ENCODE measurements around the gene TCP11X2. TPM values are rescaled to one million over a fixed set of nuclear protein-coding genes. Genes with fewer than 3 reads are reported as not detected.
"Not testable (repeated sequence)": the region's sequence is repeated elsewhere in the genome, so short reads cannot be mapped to it uniquely, and the experiment has no call there.

TCP11X2 gene
- total RNA-seq = not detected in 2 replicates

DNA sequence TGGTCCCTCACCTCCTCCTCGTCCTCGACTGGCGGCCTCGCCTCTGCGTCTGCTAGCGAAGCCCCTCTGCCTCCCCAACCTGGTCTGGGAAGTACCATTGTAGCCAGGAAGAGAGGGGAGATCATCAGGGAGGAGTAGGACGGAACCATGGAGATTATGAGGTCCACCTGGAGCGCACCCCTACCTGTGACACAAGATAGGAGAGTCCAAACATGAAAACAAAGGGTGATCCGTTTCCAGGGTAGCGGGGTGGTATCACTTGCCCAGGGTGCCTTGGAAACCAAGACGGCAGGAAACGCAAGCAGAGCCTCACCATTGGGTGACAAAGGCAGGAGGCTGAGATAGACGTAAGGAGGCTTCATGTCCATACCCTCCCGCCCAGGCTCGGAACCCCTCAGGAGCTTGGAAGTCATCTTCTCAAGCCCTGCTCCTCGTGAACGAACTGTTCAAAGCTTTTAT lies at the start of gene TCP11X2:
Gene TCP11X2 (minus strand): TSS at position 51 of the 459 bp plus-strand sequence.
- not testable (repeated sequence) for DNase-seq (ENCODE audit: low read depth); H3K4me3 ChIP-seq (ENCODE audit: low read depth, low read length)

- peak; percentile 8 for DNase-seq (ENCODE audit: low read depth)
- TF ChIP-seq, protein P1, sequence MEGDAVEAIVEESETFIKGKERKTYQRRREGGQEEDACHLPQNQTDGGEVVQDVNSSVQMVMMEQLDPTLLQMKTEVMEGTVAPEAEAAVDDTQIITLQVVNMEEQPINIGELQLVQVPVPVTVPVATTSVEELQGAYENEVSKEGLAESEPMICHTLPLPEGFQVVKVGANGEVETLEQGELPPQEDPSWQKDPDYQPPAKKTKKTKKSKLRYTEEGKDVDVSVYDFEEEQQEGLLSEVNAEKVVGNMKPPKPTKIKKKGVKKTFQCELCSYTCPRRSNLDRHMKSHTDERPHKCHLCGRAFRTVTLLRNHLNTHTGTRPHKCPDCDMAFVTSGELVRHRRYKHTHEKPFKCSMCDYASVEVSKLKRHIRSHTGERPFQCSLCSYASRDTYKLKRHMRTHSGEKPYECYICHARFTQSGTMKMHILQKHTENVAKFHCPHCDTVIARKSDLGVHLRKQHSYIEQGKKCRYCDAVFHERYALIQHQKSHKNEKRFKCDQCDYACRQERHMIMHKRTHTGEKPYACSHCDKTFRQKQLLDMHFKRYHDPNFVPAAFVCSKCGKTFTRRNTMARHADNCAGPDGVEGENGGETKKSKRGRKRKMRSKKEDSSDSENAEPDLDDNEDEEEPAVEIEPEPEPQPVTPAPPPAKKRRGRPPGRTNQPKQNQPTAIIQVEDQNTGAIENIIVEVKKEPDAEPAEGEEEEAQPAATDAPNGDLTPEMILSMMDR (IDR thresholded peaks at IDR 0.05; ENCODE audit: insufficient read depth, low read depth, low read length) = no peak
- H3K4me3 ChIP-seq (ENCODE audit: low read depth, low read length) = no peak overlapping the region
Measured at GRCh38 chrX:102517326-102517725, 45.7 kb upstream of the TCP11X2 start.

DNA sequence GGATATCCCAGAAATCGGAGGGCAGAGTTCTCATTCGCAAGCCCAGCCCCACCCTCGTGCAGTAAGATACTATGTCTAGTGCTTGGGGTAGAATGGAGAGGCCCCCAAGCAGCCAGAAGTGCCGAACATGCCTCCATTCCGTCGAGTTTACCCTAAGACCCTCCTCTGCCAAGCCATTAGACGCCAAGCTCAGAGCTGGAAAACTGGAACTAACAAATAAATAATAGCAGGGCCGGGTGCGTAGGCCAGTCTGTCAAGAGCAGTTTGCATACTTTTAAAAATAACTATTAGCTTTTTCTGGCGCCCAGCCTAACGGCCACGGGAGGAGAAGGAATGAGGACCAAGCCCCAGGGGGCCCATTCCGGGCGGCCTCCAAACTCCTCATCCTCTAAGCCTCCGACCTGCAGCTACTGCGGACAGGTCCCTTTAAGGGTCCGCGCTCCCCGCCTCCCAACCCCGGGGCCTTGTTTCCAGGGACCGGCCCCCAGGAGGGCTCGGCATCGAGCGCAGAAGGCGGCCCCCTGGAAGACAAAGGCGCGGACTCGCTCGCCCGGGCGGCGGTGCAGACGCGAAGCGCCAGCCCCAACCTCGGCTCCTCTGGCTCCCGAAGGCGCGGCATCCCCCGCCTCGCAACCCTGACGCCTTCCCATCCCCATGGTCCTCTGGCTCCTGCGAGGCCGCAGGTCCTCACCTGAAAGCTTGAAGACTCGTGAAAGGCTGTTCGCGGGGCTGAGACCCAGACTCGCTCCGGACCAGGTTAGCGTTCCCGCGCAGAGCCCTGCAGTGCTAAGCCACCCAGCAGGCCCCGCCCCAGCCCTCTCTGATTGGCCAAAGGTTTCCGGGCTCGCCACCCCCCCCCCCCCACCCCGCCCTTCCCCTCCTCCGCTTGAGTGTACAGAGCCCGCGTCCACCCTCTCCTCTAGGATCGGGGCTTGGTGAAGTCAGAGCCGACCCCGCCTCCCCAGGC lies 44.6 kb upstream of the TCP11X2 start, which contains the start of gene TMSB15A:
Gene TMSB15A (minus strand): TSS at position 765 of the 967 bp plus-strand sequence.
- peak; percentile 19 for DNase-seq (ENCODE audit: low read depth)
- H3K4me3 ChIP-seq (ENCODE audit: low read depth, low read length) = peak within 1 kb of the TSS; percentile 51
- TF ChIP-seq, protein P1 (IDR thresholded peaks at IDR 0.05; ENCODE audit: insufficient read depth, low read depth, low read length) = no peak

DNA sequence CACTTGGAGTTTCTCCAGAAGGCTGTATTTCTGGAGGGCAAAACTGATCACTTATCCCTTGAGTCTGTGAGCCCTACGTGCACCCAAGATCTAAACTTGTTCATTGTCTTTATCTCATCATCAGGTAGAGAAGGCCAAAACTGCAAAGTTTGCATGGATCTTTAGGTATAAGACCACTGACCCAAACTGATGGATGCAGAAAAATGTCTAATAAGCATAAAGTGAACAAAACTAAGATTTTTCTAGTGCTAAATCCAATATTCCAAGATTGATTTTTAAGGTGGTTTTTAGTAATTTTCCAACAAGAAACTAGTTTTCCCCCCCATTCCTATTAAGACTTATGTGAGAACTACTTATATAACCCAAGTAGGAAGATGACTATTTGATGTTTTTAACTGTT lies 42.9 kb upstream of the TCP11X2 start:
- no peak overlapping the region for H3K4me3 ChIP-seq (ENCODE audit: low read depth, low read length)
- no peak for DNase-seq (ENCODE audit: low read depth)
- TF ChIP-seq, protein P1 (IDR thresholded peaks at IDR 0.05; ENCODE audit: insufficient read depth, low read depth, low read length) = no peak

- TF ChIP-seq, protein P1 (IDR thresholded peaks at IDR 0.05; ENCODE audit: insufficient read depth, low read depth, low read length) = no peak
- no peak overlapping the region for H3K4me3 ChIP-seq (ENCODE audit: low read depth, low read length)
- DNase-seq (ENCODE audit: low read depth) = no peak
Measured at GRCh38 chrX:102498732-102499131, 27.1 kb upstream of the TCP11X2 start.

- DNase-seq (ENCODE audit: low read depth) = no peak
- no peak overlapping the region for H3K4me3 ChIP-seq (ENCODE audit: low read depth, low read length)
- TF ChIP-seq, protein P1 (IDR thresholded peaks at IDR 0.05; ENCODE audit: insufficient read depth, low read depth, low read length) = no peak
Measured at GRCh38 chrX:102491766-102492165, 20.2 kb upstream of the TCP11X2 start.

DNA sequence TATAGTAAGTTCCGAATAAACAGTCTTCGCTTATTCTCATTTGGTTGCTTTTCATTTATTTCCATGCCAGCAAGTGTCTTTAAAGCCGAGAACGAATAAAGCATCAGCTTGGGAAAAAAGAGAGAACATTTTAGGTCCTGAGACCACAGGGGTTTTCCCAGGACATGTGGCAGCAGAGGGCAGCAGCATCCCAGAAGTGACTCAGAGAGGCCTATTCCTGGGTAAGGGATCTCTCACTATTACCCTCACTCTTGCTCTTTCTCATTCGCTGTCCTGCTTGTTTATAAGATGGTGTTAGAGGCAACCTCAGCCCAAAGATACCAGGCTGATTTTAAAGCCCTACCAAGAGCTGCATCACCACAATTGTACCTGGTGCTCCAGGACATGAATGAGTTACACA lies 7.2 kb upstream of the TCP11X2 start:
- not testable (repeated sequence) for DNase-seq (ENCODE audit: low read depth); H3K4me3 ChIP-seq (ENCODE audit: low read depth, low read length)

DNA sequence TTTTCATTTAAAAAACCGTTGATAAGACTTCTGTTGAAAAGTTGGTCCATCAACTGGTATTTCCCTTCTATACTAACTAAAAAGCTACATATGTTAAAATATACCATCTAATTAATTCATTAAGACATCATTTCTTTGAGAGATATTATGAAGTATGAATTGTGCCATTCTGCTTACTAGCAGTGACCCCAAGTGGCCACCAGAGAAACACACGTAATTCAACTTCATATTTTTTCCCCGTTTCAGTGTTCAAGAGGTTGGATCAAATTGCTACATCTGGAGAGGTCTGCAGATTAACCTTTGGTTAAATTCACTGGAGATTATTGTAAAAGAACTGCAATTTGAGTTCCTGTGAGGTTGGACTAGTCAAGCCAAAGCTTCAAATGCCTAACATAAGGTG lies 1.4 kb downstream of the TCP11X2 start:
- H3K4me3 ChIP-seq (ENCODE audit: low read depth, low read length); DNase-seq (ENCODE audit: low read depth): not testable (repeated sequence)

- H3K4me3 ChIP-seq (ENCODE audit: low read depth, low read length); DNase-seq (ENCODE audit: low read depth): not testable (repeated sequence)
Measured at GRCh38 chrX:102458615-102459014, 13.0 kb downstream of the TCP11X2 start.

- not testable (repeated sequence) for H3K4me3 ChIP-seq (ENCODE audit: low read depth, low read length); DNase-seq (ENCODE audit: low read depth)
Measured at GRCh38 chrX:102439908-102440307, 31.7 kb downstream of the TCP11X2 start, which contains the start of gene NXF2B. NXF2B (minus strand) TSS chrX:102440008; CDS start chrX:102380036, 59,972 bp downstream.

- not testable (repeated sequence) for H3K4me3 ChIP-seq (ENCODE audit: low read depth, low read length); DNase-seq (ENCODE audit: low read depth)
Measured at GRCh38 chrX:102414493-102414892, 57.1 kb downstream of the TCP11X2 start.
